OCI-LY3 (cell line): Measurements from ENCODE around the gene ATG9B.

Experiments
- H2AFZ ChIP-seq: fragments of 200-600, 300-600 bp; shearing (Covaris generic); 2 replicates; pipeline ENCODE4 v1.6.0; 2014; ENCODE audit warnings: antibody characterized with exemption, low read depth, low read length
- H3K27ac ChIP-seq: fragments of 200-600, 300-600 bp; sonication (generic); 2 replicates; pipeline ENCODE4 v1.5.1; 2014; ENCODE audit warnings: mild to moderate bottlenecking, low read length, moderate library complexity, mixed read lengths
- H3K27me3 ChIP-seq: fragments of 200-600, 300-600 bp; sonication (generic); 2 replicates; pipeline ENCODE4 v1.6.1; 2014; ENCODE audit warnings: low read depth, low read length, mixed read lengths
- H3K36me3 ChIP-seq: fragments of 200-600, 300-600 bp; sonication (generic); replicated peaks from 2 replicates; pipeline ENCODE3; 2014; ENCODE audit warnings: low read depth, low read length, mixed read lengths
- H3K4me1 ChIP-seq: fragments of 300-600, 200-600 bp; sonication (generic); 2 replicates; pipeline ENCODE4 v1.6.1; 2014; ENCODE audit warnings: low read length, mixed read lengths
- H3K4me2 ChIP-seq: fragments of 200-600, 300-600 bp; sonication (generic); 2 replicates; pipeline ENCODE4 v1.6.1; 2014; ENCODE audit warnings: low read length, mixed read lengths
- H3K4me3 ChIP-seq: fragments of 300-600, 200-600 bp; sonication (generic); 2 replicates; pipeline ENCODE4 v1.5.1; 2014; ENCODE audit warnings: antibody characterized with exemption, mild to moderate bottlenecking, low read length, moderate library complexity
- H3K79me2 ChIP-seq: fragments of 300-600, 200-600 bp; shearing (Covaris generic); 2 replicates; pipeline ENCODE4 v1.6.1; 2014; ENCODE audit warnings: mild to moderate bottlenecking, low read length, mixed read lengths
- H3K9ac ChIP-seq: fragments of 300-600, 200-600 bp; shearing (Covaris generic); 2 replicates; pipeline ENCODE4 v1.6.0; 2014; ENCODE audit warnings: mild to moderate bottlenecking, low read length, moderate library complexity
- H3K9me3 ChIP-seq: fragments of 200-600, 300-600 bp; shearing (Covaris generic); 2 replicates; pipeline ENCODE4 v1.6.1; 2014; ENCODE audit warnings: low read length, mixed read lengths; ENCODE audit not compliant: insufficient read depth
- H4K20me1 ChIP-seq: fragments of 200-600, 300-600 bp; sonication (generic); 2 replicates; pipeline ENCODE4 v1.6.1; 2016; ENCODE audit warnings: low read length, mixed read lengths; ENCODE audit not compliant: insufficient read depth
- CTCF ChIP-seq: fragments of 200-600, 300-600 bp; sonication (generic); IDR thresholded peaks from 2 replicates; pipeline ENCODE4 v1.5.1; 2014; ENCODE audit warnings: antibody characterized with exemption, low read length, low read depth
- EZH2phosphoT487 ChIP-seq: fragments of 200-600 bp; shearing (Covaris generic); IDR thresholded peaks from 2 replicates; pipeline ENCODE4 v1.6.1; 2018; ENCODE audit warnings: antibody characterized with exemption, mixed run types, low read depth

The ATG9B gene

GRCh38 chr7:151057506-151057988 is 33.3 kb upstream of the ATG9B start, which contains the start of gene CDK5:
TSS of gene CDK5 (minus strand) at chr7:151057897. CDS start at chr7:151057848, 49 bp downstream.
- H3K27me3 ChIP-seq = no peaks in the 10 kb centered on the region
- H3K4me1 ChIP-seq = peaks cover 16% of the 10 kb centered on the region
- peak within 1 kb of the TSS; percentile 52; the same call in 1 of the 2 replicates for H2AFZ ChIP-seq
- H3K4me2 ChIP-seq = peak within 1 kb of the TSS; percentile 99
- peak within 1 kb of the TSS; percentile 87 for H3K9ac ChIP-seq
- TF ChIP-seq EZH2phosphoT487 = no peak
- TF ChIP-seq CTCF = no peak
- H3K27ac ChIP-seq = peak within 1 kb of the TSS; percentile 72
- H3K4me3 ChIP-seq = peak within 1 kb of the TSS; percentile 90
- H3K9me3 ChIP-seq = no peaks in the 10 kb centered on the region
- peaks cover 12% of the 10 kb centered on the region for H4K20me1 ChIP-seq
- H3K79me2 ChIP-seq = peaks cover 26% of the 10 kb centered on the region
- no peaks in the 10 kb centered on the region for H3K36me3 ChIP-seq

GRCh38 chr7:151056666-151057505 is 32.6 kb upstream of the ATG9B start:
- Histone ChIP-seq H2AFZ (0 out of 2 replicates have a peak overlapping the region, but pooled peaks have one; percentile 52), H3K27me3 (no peaks in the 10 kb centered on the region), H3K9me3 (no peaks in the 10 kb centered on the region), H4K20me1 (peaks cover 12% of the 10 kb centered on the region), H3K4me2 (peak overlapping the region; percentile 90), H3K36me3 (no peaks in the 10 kb centered on the region), H3K9ac (peak overlapping the region; percentile 71), H3K4me3 (peak overlapping the region; percentile 90), H3K4me1 (peaks cover 16% of the 10 kb centered on the region), H3K79me2 (peaks cover 23% of the 10 kb centered on the region), H3K27ac (no peak overlapping the region)
- no peak for TF ChIP-seq EZH2phosphoT487
- no peak for TF ChIP-seq CTCF

- Histone ChIP-seq H3K9ac (no peak overlapping the region), H3K4me1 (peaks cover 14% of the 10 kb centered on the region), H3K27ac (no peak overlapping the region), H3K4me3 (no peak overlapping the region), H3K79me2 (peaks cover 17% of the 10 kb centered on the region), H3K27me3 (no peaks in the 10 kb centered on the region), H4K20me1 (peaks cover 8% of the 10 kb centered on the region), H3K36me3 (no peaks in the 10 kb centered on the region), H3K9me3 (no peaks in the 10 kb centered on the region), H2AFZ (no peak overlapping the region), H3K4me2 (no peak overlapping the region)
- TF ChIP-seq EZH2phosphoT487 = no peak
- TF ChIP-seq CTCF = no peak
Measured at GRCh38 chr7:151056283-151056665, 32.0 kb upstream of the ATG9B start.

GRCh38 chr7:151053751-151054150 is 29.5 kb upstream of the ATG9B start:
- Histone ChIP-seq H3K36me3 (no peaks in the 10 kb centered on the region), H3K27me3 (no peaks in the 10 kb centered on the region), H3K4me1 (peaks cover 6% of the 10 kb centered on the region; the same call in 1 of the 2 replicates), H3K79me2 (no peaks in the 10 kb centered on the region), H3K4me2 (no peak overlapping the region), H4K20me1 (no peaks in the 10 kb centered on the region), H3K9me3 (no peaks in the 10 kb centered on the region), H3K4me3 (no peak overlapping the region), H3K27ac (no peak overlapping the region), H2AFZ (no peak overlapping the region), H3K9ac (no peak overlapping the region)
- TF ChIP-seq CTCF (no peak), EZH2phosphoT487 (no peak)
